Duodenal mucosa (tissue), 2 donors: ENCODE measurements around the gene WDR86.

Source experiments
- H3K27ac ChIP-seq: one replicate; pipeline ENCODE4 v1.7.0; 2013; ENCODE audit warnings: low read depth, low read length
- H3K27me3 ChIP-seq, 2 donors: one replicate each; pipeline ENCODE4 v1.7.0; 2013; ENCODE audit warnings: low read length in 2 of 2, control low read depth in 1 of 2; ENCODE audit not compliant: insufficient read depth in 2 of 2, control insufficient read depth in 1 of 2
- H3K36me3 ChIP-seq, 2 donors: one replicate each; pipeline ENCODE4 v1.7.0; 2013; ENCODE audit warnings: low read length in 2 of 2, control low read depth in 1 of 2; ENCODE audit not compliant: insufficient read depth in 2 of 2, control insufficient read depth in 1 of 2
- H3K4me1 ChIP-seq, 2 donors: one replicate each; pipeline ENCODE4 v1.7.0; 2013; ENCODE audit warnings: low read length in 2 of 2, control low read depth in 1 of 2; ENCODE audit not compliant: insufficient read depth in 2 of 2, control insufficient read depth in 1 of 2
- H3K4me3 ChIP-seq, 2 donors: one replicate each; pipeline ENCODE4 v1.7.0; 2013; ENCODE audit warnings: low read length in 2 of 2, low read depth in 1 of 2
- H3K9ac ChIP-seq, 2 donors: one replicate each; pipeline ENCODE4 v1.7.0; 2013; ENCODE audit warnings: low read length in 2 of 2, low read depth in 1 of 2
- H3K9me3 ChIP-seq, 2 donors: one replicate each; pipeline ENCODE4 v1.7.0; 2013; ENCODE audit warnings: low read length in 2 of 2, control low read depth in 1 of 2; ENCODE audit not compliant: control insufficient read depth in 1 of 2

The WDR86 gene

GRCh38 chr7:151428378-151429236 lies 18.8 kb upstream of the WDR86 start:
- Histone ChIP-seq H3K9me3 (no peaks in the 10 kb centered on the region), H3K27ac (peak overlapping the region; percentile 35), H3K4me3 (no peak overlapping the region), H3K9ac (no peak overlapping the region), H3K4me1 (peaks cover 14 to 28% of the 10 kb centered on the region in 2 donors), H3K36me3 (no peaks in the 10 kb centered on the region), H3K27me3 (no peaks in the 10 kb centered on the region)

GRCh38 chr7:151427705-151428377 lies 18.0 kb upstream of the WDR86 start:
- Histone ChIP-seq H3K27ac (peak overlapping the region; percentile 35), H3K9me3 (no peaks in the 10 kb centered on the region), H3K27me3 (no peaks in the 10 kb centered on the region), H3K4me3 (no peak overlapping the region), H3K9ac (no peak overlapping the region), H3K4me1 (peaks cover 14 to 28% of the 10 kb centered on the region in 2 donors), H3K36me3 (no peaks in the 10 kb centered on the region)

GRCh38 chr7:151426904-151427704 lies 17.3 kb upstream of the WDR86 start:
- Histone ChIP-seq H3K9me3 (no peaks in the 10 kb centered on the region), H3K9ac (no peak overlapping the region), H3K4me3 (no peak overlapping the region), H3K27ac (peak overlapping the region; percentile 45), H3K4me1 (peaks cover 14 to 25% of the 10 kb centered on the region in 2 donors), H3K27me3 (no peaks in the 10 kb centered on the region), H3K36me3 (no peaks in the 10 kb centered on the region)

GRCh38 chr7:151426441-151426903 lies 16.6 kb upstream of the WDR86 start:
- peak overlapping the region; percentile 45 for H3K27ac ChIP-seq
- no peak overlapping the region for H3K4me3 ChIP-seq
- H3K9me3 ChIP-seq = no peaks in the 10 kb centered on the region
- no peak overlapping the region for H3K9ac ChIP-seq
- H3K36me3 ChIP-seq = no peaks in the 10 kb centered on the region
- no peaks in the 10 kb centered on the region for H3K27me3 ChIP-seq
- peaks cover 14 to 25% of the 10 kb centered on the region in 2 donors for H3K4me1 ChIP-seq

- no peak overlapping the region for H3K4me3 ChIP-seq
- H3K27ac ChIP-seq = no peak overlapping the region
Measured at GRCh38 chr7:151425670-151426440, 16.0 kb upstream of the WDR86 start.

GRCh38 chr7:151424799-151425198 lies 15.0 kb upstream of the WDR86 start:
- H3K27ac ChIP-seq = no peak overlapping the region
- H3K27me3 ChIP-seq = no peaks in the 10 kb centered on the region
- H3K4me3 ChIP-seq = no peak overlapping the region
- H3K9me3 ChIP-seq = peaks cover 0 to 5% of the 10 kb centered on the region in 2 donors
- no peak overlapping the region for H3K9ac ChIP-seq
- H3K36me3 ChIP-seq = no peaks in the 10 kb centered on the region
- peaks cover 14 to 20% of the 10 kb centered on the region in 2 donors for H3K4me1 ChIP-seq

More at GRCh38 chr7:151425670-151426440, 16.0 kb upstream of the WDR86 start:
- Histone ChIP-seq H3K9ac (no peak overlapping the region), H3K9me3 (no peaks in the 10 kb centered on the region), H3K27me3 (no peaks in the 10 kb centered on the region), H3K36me3 (no peaks in the 10 kb centered on the region), H3K4me1 (peaks cover 14 to 25% of the 10 kb centered on the region in 2 donors)

GRCh38 chr7:151423936-151424335 lies 14.1 kb upstream of the WDR86 start:
- Histone ChIP-seq H3K36me3 (no peaks in the 10 kb centered on the region), H3K4me3 (no peak overlapping the region), H3K9ac (no peak overlapping the region), H3K27me3 (no peaks in the 10 kb centered on the region), H3K4me1 (peaks cover 7 to 12% of the 10 kb centered on the region in 2 donors), H3K9me3 (peaks cover 3 to 8% of the 10 kb centered on the region in 2 donors), H3K27ac (no peak overlapping the region)

- no peak overlapping the region for H3K9ac ChIP-seq
- H3K9me3 ChIP-seq = peaks cover 3 to 8% of the 10 kb centered on the region in 2 donors
- H3K27ac ChIP-seq = no peak overlapping the region
- no peak overlapping the region for H3K4me3 ChIP-seq
- no peaks in the 10 kb centered on the region for H3K36me3 ChIP-seq
- peaks cover 7 to 12% of the 10 kb centered on the region in 2 donors for H3K4me1 ChIP-seq
- H3K27me3 ChIP-seq = no peaks in the 10 kb centered on the region
Measured at GRCh38 chr7:151423226-151423625, 13.4 kb upstream of the WDR86 start.

- H3K4me1 ChIP-seq = peaks cover 5 to 8% of the 10 kb centered on the region in 2 donors
- H3K4me3 ChIP-seq = no peak overlapping the region
Measured at GRCh38 chr7:151422212-151422611, 12.4 kb upstream of the WDR86 start.

More at GRCh38 chr7:151422212-151422611, 12.4 kb upstream of the WDR86 start:
- Histone ChIP-seq H3K9ac (no peak overlapping the region), H3K9me3 (peaks cover 3 to 8% of the 10 kb centered on the region in 2 donors), H3K27ac (no peak overlapping the region), H3K36me3 (no peaks in the 10 kb centered on the region), H3K27me3 (no peaks in the 10 kb centered on the region)
